DND-41 (cell line): ENCODE data around the gene ANKRD11.

ENCODE experiments used
- ATAC-seq: fragments of 200-7000 bp; cut with Tn5 transposase; 3 replicates; pipeline ENCODE4 v1.9.1; 2021; ENCODE audit warnings: low read depth; ENCODE audit not compliant: insufficient read depth
- DNase-seq: peaks from one replicate; pipeline ENCODE4 v3.0.0-alpha.2; 2020
- H2AFZ ChIP-seq: 2 replicates; pipeline ENCODE4 v1.6.0; 2012; ENCODE audit warnings: low read depth, low read length
- H3K27ac ChIP-seq: 2 replicates; pipeline ENCODE4 v1.5.1; 2012; ENCODE audit warnings: low read length, inconsistent platforms
- H3K27me3 ChIP-seq: fragments of 200-600 bp; sonication (generic); 2 replicates; pipeline ENCODE4 v1.6.0; 2012; ENCODE audit warnings: low read length, mild to moderate bottlenecking, inconsistent platforms; ENCODE audit not compliant: insufficient read depth, poor library complexity
- H3K36me3 ChIP-seq: 2 replicates; pipeline ENCODE4 v1.5.1; 2012; ENCODE audit warnings: low read length, inconsistent platforms; ENCODE audit not compliant: insufficient read depth
- H3K4me1 ChIP-seq: 2 replicates; pipeline ENCODE4 v1.5.1; 2012; ENCODE audit warnings: mild to moderate bottlenecking, low read length; ENCODE audit not compliant: insufficient read depth
- H3K4me2 ChIP-seq: 2 replicates; pipeline ENCODE4 v1.6.0; 2012; ENCODE audit warnings: mild to moderate bottlenecking, moderate library complexity, low read length, inconsistent platforms; ENCODE audit not compliant: insufficient read depth
- H3K4me3 ChIP-seq, 2 experiments: fragments of 200-600 bp in 1 of 2; shearing (Covaris generic) in 1 of 2; 2 replicates each; pipeline ENCODE4 v1.5.1; 2012 to 2016; ENCODE audit warnings: inconsistent platforms in 2 of 2, low read length in 2 of 2, mild to moderate bottlenecking in 2 of 2, low read depth in 1 of 2, moderate library complexity in 1 of 2
- H3K79me2 ChIP-seq: 2 replicates; pipeline ENCODE4 v1.6.0; 2012; ENCODE audit warnings: low read length, inconsistent platforms; ENCODE audit not compliant: insufficient read depth
- H3K9ac ChIP-seq: 2 replicates; pipeline ENCODE4 v1.6.0; 2012; ENCODE audit warnings: low read depth, mild to moderate bottlenecking, inconsistent platforms, low read length, moderate library complexity
- H3K9me3 ChIP-seq: 2 replicates; pipeline ENCODE4 v1.5.1; 2012; ENCODE audit warnings: low read length, moderate library complexity, mild to moderate bottlenecking, inconsistent platforms; ENCODE audit not compliant: insufficient read depth, severe bottlenecking
- H4K20me1 ChIP-seq: 2 replicates; pipeline ENCODE4 v1.6.0; 2012; ENCODE audit warnings: low read length; ENCODE audit not compliant: insufficient read depth
- CTCF ChIP-seq: IDR thresholded peaks from 2 replicates; pipeline ENCODE4 v1.5.1; 2012; ENCODE audit warnings: borderline replicate concordance, low read length, moderate library complexity, mild to moderate bottlenecking; ENCODE audit not compliant: poor library complexity, severe bottlenecking; ENCODE audit errors: extremely low read depth
- EZH2 ChIP-seq: IDR thresholded peaks from 3 replicates; pipeline ENCODE4 v1.6.1; 2012; ENCODE audit warnings: borderline replicate concordance, low read depth, mild to moderate bottlenecking, moderate library complexity, low read length, inconsistent platforms; ENCODE audit not compliant: severe bottlenecking

ANKRD11 gene

GRCh38 chr16:89371386-89371785, 119.0 kb downstream of the ANKRD11 start:
- Histone ChIP-seq H4K20me1 (peaks cover 98% of the 10 kb centered on the region), H3K27me3 (no peaks in the 10 kb centered on the region), H3K4me3 (no peak overlapping the region), H3K79me2 (peaks cover 100% of the 10 kb centered on the region), H3K4me2 (no peak overlapping the region), H3K27ac (no peak overlapping the region), H3K9ac (no peak overlapping the region), H2AFZ (no peak overlapping the region), H3K36me3 (peaks cover 60% of the 10 kb centered on the region), H3K9me3 (no peaks in the 10 kb centered on the region), H3K4me1 (0 out of 2 replicates have a peak, but pooled peaks cover 8% of the 10 kb centered on the region)
- no peak for TF ChIP-seq EZH2
- TF ChIP-seq CTCF = no peak
- DNase-seq (no peak), ATAC-seq (no peak)

- Histone ChIP-seq H3K27ac (no peak overlapping the region), H2AFZ (no peak overlapping the region), H3K4me2 (no peak overlapping the region), H3K79me2 (peaks cover 100% of the 10 kb centered on the region), H3K36me3 (peaks cover 64% of the 10 kb centered on the region), H3K4me3 (no peak overlapping the region), H4K20me1 (peaks cover 98% of the 10 kb centered on the region), H3K27me3 (no peaks in the 10 kb centered on the region), H3K9ac (no peak overlapping the region), H3K4me1 (peaks cover 10% of the 10 kb centered on the region), H3K9me3 (no peaks in the 10 kb centered on the region)
- ATAC-seq (no peak), DNase-seq (no peak)
- TF ChIP-seq CTCF (no peak), EZH2 (no peak)
These were observed 119.8 kb downstream of the ANKRD11 start for GRCh38 chr16:89370601-89371000.

- ATAC-seq = no peak
- H3K27ac ChIP-seq = no peak overlapping the region
- no peak for DNase-seq
- peaks cover 16% of the 10 kb centered on the region for H3K4me1 ChIP-seq
- H3K9me3 ChIP-seq = no peaks in the 10 kb centered on the region
- TF ChIP-seq EZH2 (no peak), CTCF (no peak)
- peaks cover 62% of the 10 kb centered on the region for H3K36me3 ChIP-seq
- H3K27me3 ChIP-seq = no peaks in the 10 kb centered on the region
- no peak overlapping the region for H2AFZ ChIP-seq
- H4K20me1 ChIP-seq = peaks cover 98% of the 10 kb centered on the region
- peaks cover 100% of the 10 kb centered on the region for H3K79me2 ChIP-seq
- H3K4me2 ChIP-seq = no peak overlapping the region
- no peak overlapping the region for H3K9ac ChIP-seq
- no peak overlapping the region for H3K4me3 ChIP-seq
These were observed 120.3 kb downstream of the ANKRD11 start for GRCh38 chr16:89370081-89370511.

GRCh38 chr16:89369266-89369895, 121.0 kb downstream of the ANKRD11 start:
- peaks cover 100% of the 10 kb centered on the region for H3K79me2 ChIP-seq
- H3K9ac ChIP-seq = no peak overlapping the region
- H3K36me3 ChIP-seq = peaks cover 60% of the 10 kb centered on the region
- no peaks in the 10 kb centered on the region for H3K27me3 ChIP-seq
- peaks cover 22% of the 10 kb centered on the region for H3K4me1 ChIP-seq
- H3K9me3 ChIP-seq = no peaks in the 10 kb centered on the region
- H2AFZ ChIP-seq = no peak overlapping the region
- DNase-seq (no peak), ATAC-seq (no peak)
- no peak overlapping the region for H3K4me2 ChIP-seq
- H3K4me3 ChIP-seq = no peak overlapping the region
- peaks cover 98% of the 10 kb centered on the region for H4K20me1 ChIP-seq
- H3K27ac ChIP-seq = no peak overlapping the region
- TF ChIP-seq CTCF (no peak), EZH2 (no peak)
